Activated CD8-positive, alpha-beta memory T cell treated with anti-CD3 and anti-CD28 coated beads, Interleukin-2, amount 10 ng/mL, durations not matched to agents 7 days and 5 days (primary cell): Measurements from ENCODE around the gene MAP2K5. TPM values are rescaled to one million over a fixed set of nuclear protein-coding genes. Genes with fewer than 3 reads are reported as not detected.
A peak's percentile ranks its signal among the peaks of the same experiment; 100 is the strongest.

Experiments used
- ATAC-seq: fragments of 150-1000 bp; cut with Tn5 transposase; one replicate; pipeline ENCODE4 v1.10.0; 2021; ENCODE audit warnings: moderate library complexity
- CTCF ChIA-PET: fragments of 350-600 bp; sonication (Branson Sonifier 250); formaldehyde crosslinking; loops from one replicate; lab custom pipeline; 2021; ENCODE audit warnings: antibody characterized with exemption; lab: Charles Lee
- DNase-seq: peaks from one replicate; pipeline ENCODE4 v3.0.0-alpha.2; 2020
- H3K27ac Mint-ChIP-seq: one replicate; pipeline ENCODE4 v1.8.0; 2021; ENCODE audit warnings: mild to moderate bottlenecking, mixed read lengths
- H3K27me3 Mint-ChIP-seq: one replicate; pipeline ENCODE4 v1.8.0; 2021; ENCODE audit warnings: mixed read lengths
- H3K36me3 Mint-ChIP-seq: one replicate; pipeline ENCODE4 v1.8.0; 2021; ENCODE audit warnings: mild to moderate bottlenecking, mixed read lengths
- H3K4me1 Mint-ChIP-seq: one replicate; pipeline ENCODE4 v1.8.0; 2021; ENCODE audit warnings: mixed read lengths
- H3K4me3 Mint-ChIP-seq: one replicate; pipeline ENCODE4 v1.8.0; 2021; ENCODE audit warnings: mild to moderate bottlenecking, moderate library complexity, mixed read lengths
- H3K9me3 Mint-ChIP-seq: one replicate; pipeline ENCODE4 v1.8.0; 2022; ENCODE audit warnings: low read depth, mixed read lengths
- total RNA-seq, 2 experiments: library from RNA; stranded (reverse); gene quantifications; one replicate each; pipeline ENCODE4 v1.2.3, GENCODE V29; 2021

MAP2K5 gene
- total RNA-seq, 2 experiments from 2014 or later: 15.7 to 23.5 TPM

GRCh38 chr15:67836134-67836455 is 293.6 kb downstream of the MAP2K5 start:
- ATAC-seq: no peak
- H3K36me3 Mint-ChIP-seq: peaks cover 2% of the 10 kb centered on the region
- no peak for DNase-seq
- H3K9me3 Mint-ChIP-seq: no peaks in the 10 kb centered on the region
- no peak overlapping the region for H3K27ac Mint-ChIP-seq
- peak overlapping the region; percentile 55 for H3K4me3 Mint-ChIP-seq
- peaks cover 40% of the 10 kb centered on the region for H3K4me1 Mint-ChIP-seq
- CTCF ChIA-PET: interaction anchor here (0.6 to 4.2 kb wide), 21 partner anchors 9 to 896 kb away, joined by 3 to 71 read pairs (median 4); partner anchors contain the start of gene SKOR1
- peaks cover 71% of the 10 kb centered on the region for H3K27me3 Mint-ChIP-seq

GRCh38 chr15:67836477-67836876 is 294.0 kb downstream of the MAP2K5 start:
- Mint-ChIP-seq H3K4me3 (peak overlapping the region; percentile 55), H3K27me3 (peaks cover 67% of the 10 kb centered on the region), H3K36me3 (peaks cover 2% of the 10 kb centered on the region), H3K27ac (no peak overlapping the region), H3K9me3 (no peaks in the 10 kb centered on the region), H3K4me1 (peaks cover 44% of the 10 kb centered on the region)
- peak; percentile 70 for DNase-seq
- no peak for ATAC-seq
- CTCF ChIA-PET: interaction anchor here (0.6 to 4.2 kb wide), 21 partner anchors 10 to 896 kb away, joined by 3 to 71 read pairs (median 4); partner anchors contain the start of gene SKOR1

- H3K36me3 Mint-ChIP-seq: peaks cover 2% of the 10 kb centered on the region
- H3K4me3 Mint-ChIP-seq: no peak overlapping the region
- peaks cover 63% of the 10 kb centered on the region for H3K27me3 Mint-ChIP-seq
- H3K27ac Mint-ChIP-seq: peak overlapping the region; percentile 40
- no peak for DNase-seq
- H3K4me1 Mint-ChIP-seq: peaks cover 45% of the 10 kb centered on the region
- H3K9me3 Mint-ChIP-seq: no peaks in the 10 kb centered on the region
- ATAC-seq: no peak
- CTCF ChIA-PET: interaction anchor here (0.7 to 4.2 kb wide), 7 partner anchors 10 to 890 kb away, joined by 3 to 71 read pairs (median 10); partner anchors contain the start of gene SKOR1
These were observed 294.5 kb downstream of the MAP2K5 start for GRCh38 chr15:67836955-67837354.

GRCh38 chr15:67838789-67839332 is 296.4 kb downstream of the MAP2K5 start:
- H3K27me3 Mint-ChIP-seq: peaks cover 46% of the 10 kb centered on the region
- H3K9me3 Mint-ChIP-seq: no peaks in the 10 kb centered on the region
- ATAC-seq (no peak), DNase-seq (no peak)
- H3K4me3 Mint-ChIP-seq: no peak overlapping the region
- CTCF ChIA-PET: interaction anchor here (1.5 to 3.0 kb wide), 2 partner anchors 337 to 382 kb away, joined by 3 to 16 read pairs; no protein-coding TSS in a partner anchor
- H3K36me3 Mint-ChIP-seq: peaks cover 2% of the 10 kb centered on the region
- peaks cover 36% of the 10 kb centered on the region for H3K4me1 Mint-ChIP-seq
- no peak overlapping the region for H3K27ac Mint-ChIP-seq

- DNase-seq (peak; percentile 46), ATAC-seq (peak; percentile 38)
- Mint-ChIP-seq H3K27ac (peak overlapping the region; percentile 93), H3K36me3 (peaks cover 2% of the 10 kb centered on the region), H3K4me3 (peak overlapping the region; percentile 89), H3K9me3 (no peaks in the 10 kb centered on the region), H3K27me3 (peaks cover 39% of the 10 kb centered on the region), H3K4me1 (peaks cover 32% of the 10 kb centered on the region)
- CTCF ChIA-PET: interaction anchor here (1.5 kb wide), 1 partner anchor 382 kb away, joined by 3 read pairs; no protein-coding TSS in a partner anchor
These were observed 297.0 kb downstream of the MAP2K5 start for GRCh38 chr15:67839499-67839928.

GRCh38 chr15:67839929-67840748 is 297.6 kb downstream of the MAP2K5 start, which contains the start of gene RNU6-1:
Gene RNU6-1 (minus strand): TSS chr15:67840045.
- DNase-seq: peak; percentile 96
- peaks cover 2% of the 10 kb centered on the region for H3K36me3 Mint-ChIP-seq
- H3K27ac Mint-ChIP-seq: peak within 1 kb of the TSS; percentile 93
- H3K27me3 Mint-ChIP-seq: peaks cover 33% of the 10 kb centered on the region
- ATAC-seq: peak; percentile 93
- H3K9me3 Mint-ChIP-seq: no peaks in the 10 kb centered on the region
- CTCF ChIA-PET: interaction anchor here (0.8 to 1.5 kb wide), 5 partner anchors 13 to 383 kb away, joined by 3 to 5 read pairs (median 3); no protein-coding TSS in a partner anchor
- H3K4me1 Mint-ChIP-seq: peaks cover 27% of the 10 kb centered on the region
- peak within 1 kb of the TSS; percentile 89 for H3K4me3 Mint-ChIP-seq

- Mint-ChIP-seq H3K4me1 (peaks cover 19% of the 10 kb centered on the region), H3K4me3 (peak overlapping the region; percentile 89), H3K27ac (peak overlapping the region; percentile 93), H3K27me3 (peaks cover 25% of the 10 kb centered on the region), H3K36me3 (peaks cover 2% of the 10 kb centered on the region), H3K9me3 (no peaks in the 10 kb centered on the region)
- CTCF ChIA-PET: interaction anchor here (0.8 to 1.4 kb wide), 5 partner anchors 13 to 383 kb away, joined by 3 to 5 read pairs (median 3); no protein-coding TSS in a partner anchor
- DNase-seq (peak; percentile 50), ATAC-seq (no peak)
These were observed 298.4 kb downstream of the MAP2K5 start for GRCh38 chr15:67840749-67841512.

GRCh38 chr15:67841513-67841762 is 298.9 kb downstream of the MAP2K5 start:
- H3K4me1 Mint-ChIP-seq: peaks cover 17% of the 10 kb centered on the region
- H3K36me3 Mint-ChIP-seq: peaks cover 2% of the 10 kb centered on the region
- peak overlapping the region; percentile 82 for H3K27ac Mint-ChIP-seq
- DNase-seq (no peak), ATAC-seq (no peak)
- CTCF ChIA-PET: interaction anchor here (1.2 to 1.4 kb wide), 2 partner anchors 82 to 352 kb away, joined by 3 read pairs; no protein-coding TSS in a partner anchor
- H3K27me3 Mint-ChIP-seq: peaks cover 20% of the 10 kb centered on the region
- no peaks in the 10 kb centered on the region for H3K9me3 Mint-ChIP-seq
- peak overlapping the region; percentile 89 for H3K4me3 Mint-ChIP-seq

- peaks cover 2% of the 10 kb centered on the region for H3K36me3 Mint-ChIP-seq
- H3K4me1 Mint-ChIP-seq: peaks cover 16% of the 10 kb centered on the region
- H3K27me3 Mint-ChIP-seq: peaks cover 16% of the 10 kb centered on the region
- DNase-seq (no peak), ATAC-seq (no peak)
- H3K9me3 Mint-ChIP-seq: no peaks in the 10 kb centered on the region
- CTCF ChIA-PET: no interaction called here
- H3K4me3 Mint-ChIP-seq: no peak overlapping the region
- H3K27ac Mint-ChIP-seq: no peak overlapping the region
These were observed 300.6 kb downstream of the MAP2K5 start for GRCh38 chr15:67843092-67843501.

GRCh38 chr15:67843571-67844387 is 301.3 kb downstream of the MAP2K5 start:
- Mint-ChIP-seq H3K4me3 (no peak overlapping the region), H3K36me3 (peaks cover 2% of the 10 kb centered on the region), H3K4me1 (peaks cover 16% of the 10 kb centered on the region), H3K9me3 (no peaks in the 10 kb centered on the region), H3K27ac (no peak overlapping the region), H3K27me3 (peaks cover 18% of the 10 kb centered on the region)
- DNase-seq: no peak
- CTCF ChIA-PET: interaction anchor here (0.7 kb wide), 1 partner anchor 367 kb away, joined by 3 read pairs; no protein-coding TSS in a partner anchor
- no peak for ATAC-seq

- no peaks in the 10 kb centered on the region for H3K9me3 Mint-ChIP-seq
- H3K27ac Mint-ChIP-seq: no peak overlapping the region
- H3K27me3 Mint-ChIP-seq: peaks cover 13% of the 10 kb centered on the region
- no peaks in the 10 kb centered on the region for H3K36me3 Mint-ChIP-seq
- CTCF ChIA-PET: interaction anchor here (1.2 kb wide), 1 partner anchor 17 kb away, joined by 3 read pairs; no protein-coding TSS in a partner anchor
- H3K4me3 Mint-ChIP-seq: no peak overlapping the region
- ATAC-seq (no peak), DNase-seq (no peak)
- peaks cover 6% of the 10 kb centered on the region for H3K4me1 Mint-ChIP-seq
These were observed 303.5 kb downstream of the MAP2K5 start for GRCh38 chr15:67845974-67846373.

GRCh38 chr15:67849538-67849937 is 307.0 kb downstream of the MAP2K5 start:
- ATAC-seq: no peak
- CTCF ChIA-PET: no interaction called here
- Mint-ChIP-seq H3K27me3 (peaks cover 15% of the 10 kb centered on the region), H3K9me3 (no peaks in the 10 kb centered on the region), H3K27ac (no peak overlapping the region), H3K4me3 (no peak overlapping the region), H3K4me1 (peaks cover 1% of the 10 kb centered on the region), H3K36me3 (peaks cover 1% of the 10 kb centered on the region)
- no peak for DNase-seq
